GM12878 (cell line): ENCODE results near the gene SHROOM2. TPM values are rescaled to one million over a fixed set of nuclear protein-coding genes. Genes with fewer than 3 reads are reported as not detected.

Experiments
- ATAC-seq: fragments of 200-7000 bp; cut with Tn5 transposase; 3 replicates; pipeline ENCODE4 v1.9.1; 2020; ENCODE audit warnings: mild to moderate bottlenecking, moderate library complexity
- BruUV-seq: library from RNA; stranded (reverse); fragments of 400-500 nt; replicated peaks from 2 replicates; lab custom pipeline; 2021; lab: Mats Ljungman, UMichigan
- CTCF ChIA-PET: fragments of 300-600 bp; sonication (Branson Sonifier 250); formaldehyde crosslinking; extraction: SDS; loops from one replicate; lab custom pipeline; 2021; ENCODE audit warnings: inconsistent platforms; lab: Yijun Ruan, JAX
- POLR2A ChIA-PET: fragments of 350-600 bp; formaldehyde crosslinking; extraction: SDS; loops from one replicate; lab custom pipeline; 2021; ENCODE audit warnings: inconsistent platforms; lab: Charles Lee
- RAD21 ChIA-PET: fragments of 300-600 bp; sonication (Branson Sonifier 250); formaldehyde crosslinking; loops from one replicate; lab custom pipeline; 2023; ENCODE audit warnings: antibody characterized with exemption; ENCODE audit not compliant: unreplicated experiment; lab: Charles Lee
- SMC1A ChIA-PET: fragments of 300-600 bp; sonication (Branson Sonifier 250); formaldehyde crosslinking; loops from one replicate; lab custom pipeline; 2023; ENCODE audit not compliant: unreplicated experiment, uncharacterized antibody; lab: Charles Lee
- DNase-seq: peaks from one replicate; pipeline ENCODE4 v3.0.0-alpha.2; 2011; ENCODE audit warnings: low read depth, low spot score
- FAIRE-seq: peaks from 3 replicates; lab custom pipeline; 2011; peaks lifted over from hg19 to GRCh38; lab: Jason Lieb, UNC
- H2AFZ ChIP-seq: 2 replicates; pipeline ENCODE4 v1.6.0; 2011; ENCODE audit warnings: low read depth, low read length, control low read depth; ENCODE audit not compliant: control insufficient read depth
- H3K27ac ChIP-seq: 2 replicates; pipeline ENCODE4 v1.5.1; 2011; ENCODE audit warnings: control low read depth; ENCODE audit not compliant: control insufficient read depth, insufficient read depth
- H3K27me3 ChIP-seq, 2 experiments: replicated peaks in 1 of 2; 2 replicates each; pipeline versions ENCODE4 v1.6.0 to v1.6.1; 2011; ENCODE audit warnings: low read length in 1 of 2; ENCODE audit not compliant: control insufficient read depth in 2 of 2, insufficient read depth in 2 of 2
- H3K36me3 ChIP-seq, 2 experiments: 2 replicates each; pipeline ENCODE4 v1.5.1; 2011; ENCODE audit warnings: low read length in 1 of 2; ENCODE audit not compliant: control insufficient read depth in 2 of 2, insufficient read depth in 2 of 2
- H3K4me1 ChIP-seq: 2 replicates; pipeline ENCODE4 v1.6.1; 2011; ENCODE audit warnings: mild to moderate bottlenecking, low read length, moderate library complexity, mixed read lengths; ENCODE audit not compliant: control insufficient read depth, insufficient read depth
- H3K4me2 ChIP-seq: 2 replicates; pipeline ENCODE4 v1.6.0; 2011; ENCODE audit warnings: control low read depth; ENCODE audit not compliant: control insufficient read depth, insufficient read depth
- H3K4me3 ChIP-seq: fragments of 200-600 bp; sonication (generic); 2 replicates; pipeline ENCODE4 v1.5.1; 2016
- H3K79me2 ChIP-seq: 2 replicates; pipeline ENCODE4 v1.6.0; 2011; ENCODE audit warnings: low read length; ENCODE audit not compliant: control insufficient read depth, insufficient read depth
- H3K9ac ChIP-seq: 2 replicates; pipeline ENCODE4 v1.8.0; 2011; ENCODE audit warnings: low read length, control low read depth, mixed read lengths; ENCODE audit not compliant: control insufficient read depth, insufficient read depth
- H3K9me3 ChIP-seq: replicated peaks from 3 replicates; pipeline ENCODE4 v1.5.1; 2011; ENCODE audit warnings: mild to moderate bottlenecking, low read length; ENCODE audit not compliant: control insufficient read depth, insufficient read depth
- H4K20me1 ChIP-seq: 2 replicates; pipeline ENCODE4 v1.6.0; 2011; ENCODE audit not compliant: control insufficient read depth, insufficient read depth
- BCL11A ChIP-seq: IDR thresholded peaks from 2 replicates; pipeline ENCODE4 v1.6.1; 2011; ENCODE audit warnings: low read depth, low read length
- CHD2 ChIP-seq: IDR thresholded peaks from 2 replicates; pipeline ENCODE4 v1.6.1; 2011; ENCODE audit warnings: low read depth, low read length, improper control_type of control experiment, borderline replicate concordance
- CHD4 ChIP-seq: fragments of 200-600 bp; sonication (generic); IDR thresholded peaks from 2 replicates; pipeline ENCODE4 v1.6.1; 2016; ENCODE audit warnings: mild to moderate bottlenecking
- EZH2 ChIP-seq: IDR thresholded peaks from 2 replicates; pipeline ENCODE4 v1.6.1; 2012; ENCODE audit warnings: low read depth, mild to moderate bottlenecking, control low read depth, inconsistent platforms, low read length, borderline replicate concordance; ENCODE audit not compliant: control insufficient read depth
- GABPA ChIP-seq: IDR thresholded peaks from 2 replicates; pipeline ENCODE4 v1.6.1; 2014; ENCODE audit warnings: antibody characterized with exemption, low read depth, mild to moderate bottlenecking, inconsistent platforms
- JUNB ChIP-seq: IDR thresholded peaks from 2 replicates; pipeline ENCODE4 v1.6.1; 2016; ENCODE audit warnings: antibody characterized with exemption, mild to moderate bottlenecking
- NFYA ChIP-seq: IDR thresholded peaks from 2 replicates; pipeline ENCODE4 v1.6.1; 2011; ENCODE audit warnings: low read depth, mild to moderate bottlenecking, low read length, improper control_type of control experiment, borderline replicate concordance
- PAX5 ChIP-seq: IDR thresholded peaks from 2 replicates; pipeline ENCODE4 v1.6.1; 2011; ENCODE audit warnings: low read depth, low read length, borderline replicate concordance
- SIN3A ChIP-seq: IDR thresholded peaks from 2 replicates; pipeline ENCODE4 v1.6.1; 2012; ENCODE audit warnings: low read depth, low read length, improper control_type of control experiment
- SMC3 ChIP-seq: IDR thresholded peaks from 2 replicates; pipeline ENCODE4 v1.6.1; 2011; ENCODE audit warnings: low read length, improper control_type of control experiment, borderline replicate concordance
- TBL1XR1 ChIP-seq: IDR thresholded peaks from 2 replicates; pipeline ENCODE4 v1.6.1; 2012; ENCODE audit warnings: low read depth, low read length, improper control_type of control experiment
- ZZZ3 ChIP-seq: IDR thresholded peaks from 2 replicates; pipeline ENCODE4 v1.6.1; 2011; ENCODE audit warnings: low read depth; ENCODE audit not compliant: control insufficient read depth, insufficient read length
- WGBS: methylation state at CpG from one replicate; pipeline ENCODE4 v1.1.6; 2016; ENCODE audit warnings: low lambda C conversion rate; ENCODE audit not compliant: insufficient replicate concordance, insufficient coverage; ENCODE audit errors: missing lambda C conversion rate; 5-methylcytosine and 5-hydroxymethylcytosine counted together
- in situ Hi-C: fragments of 300-500 bp; cut with MboI; formaldehyde crosslinking; loops from 9 replicates; pipeline ENCODE4 v1.14.3; 2018; ENCODE audit warnings: mixed read lengths
- intact Hi-C: fragments of 100-400 bp; cut with micrococcal nuclease; formaldehyde crosslinking; loops from one replicate; pipeline ENCODE4 v1.14.2; 2022; ENCODE audit not compliant: unreplicated experiment
- polyA plus RNA-seq, 11 experiments: library from polyadenylated mRNA; depleted of rRNA in 4 of 11; unstranded in 6 of 11; stranded (reverse) in 5 of 11; fragments of >200 nt; fragmentation: Nextera tagmentation in 4 of 11; fragmentation: Illumina TruSeq in 1 of 11; extraction: Ambion mirVana in 4 of 11; extraction: Trizol in 1 of 11; gene quantifications; 1 replicate in 1 of 11; 2 replicates in 10 of 11; pipeline versions ENCODE4 v1.2.1 to v1.2.3, GENCODE V29; 2011 to 2016; ENCODE audit warnings: inconsistent platforms in 2 of 11, missing spikeins in 2 of 11, low read depth in 1 of 11
- total RNA-seq, 4 experiments: library from RNA; depleted of rRNA in 3 of 4; stranded (reverse); fragments of >200 nt in 3 of 4; fragmentation: Illumina TruSeq in 1 of 4; extraction: Trizol in 1 of 4; gene quantifications; 2 replicates each; pipeline versions ENCODE4 v1.2.1 to v1.2.3, GENCODE V29; 2013 to 2021
- TF ChIP-seq, protein P1 (sequence below): IDR thresholded peaks from 2 replicates; pipeline ENCODE4 v1.6.1; 2011; ENCODE audit warnings: low read depth, mild to moderate bottlenecking, low read length, moderate library complexity, borderline replicate concordance; ENCODE audit errors: extremely low read depth
- TF ChIP-seq, protein P2 (sequence below): fragments of 450-650 bp; conservative IDR thresholded peaks from 2 replicates; pipeline ENCODE4 v1.6.1; 2017; ENCODE audit warnings: mild to moderate bottlenecking, moderate library complexity

The SHROOM2 gene
- total and polyA plus RNA-seq, 10 of the 15 experiments (the other 5 are each of a cell fraction or from before 2014, with no cell fraction given) = under 0.01 to 0.15 (median 0.09) TPM; not detected in 2

DNA sequence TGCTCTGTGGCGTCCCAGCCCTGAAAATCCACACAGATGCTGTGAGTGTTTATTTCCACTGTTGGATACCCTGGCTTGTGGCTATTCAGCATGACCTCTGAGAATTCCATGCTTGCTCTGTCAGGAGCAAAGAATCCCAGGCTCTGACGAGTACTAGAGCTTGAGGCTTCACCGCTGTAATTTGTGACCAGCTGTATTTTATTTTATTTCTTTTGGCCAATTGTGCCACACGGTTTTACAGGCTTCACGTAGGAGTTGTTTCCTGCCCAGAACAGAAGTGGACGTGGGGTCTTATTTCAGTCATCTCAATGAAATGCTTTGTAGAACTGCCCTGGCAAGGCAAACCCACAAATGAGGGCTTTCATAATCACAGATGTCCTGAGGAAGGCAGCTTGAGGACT, 111.5 kb downstream of the SHROOM2 start:
- 35% methylated on average over 6 of the region's 6 CpGs for WGBS
- ChIA-PET CTCF (interaction anchor here (1.4 kb wide), 1 partner anchor 85 kb away, joined by 4 read pairs; no protein-coding TSS in a partner anchor), RAD21 (no interaction called here), SMC1A (interaction anchor here (1.2 kb wide), 1 partner anchor 222 kb away, joined by 3 read pairs; no protein-coding TSS in a partner anchor), POLR2A (no interaction called here)
- no peaks in the 10 kb centered on the region for H3K27me3 ChIP-seq
- H3K4me3 ChIP-seq = no peak overlapping the region
- in situ Hi-C loops (no loop called here), intact Hi-C loops (loop anchor here (2.0 kb wide), 1 partner anchor 45 kb away; no protein-coding TSS in a partner anchor)
- H3K9ac ChIP-seq = no peak overlapping the region
- no peaks in the 10 kb centered on the region for H3K36me3 ChIP-seq
- no TSS peak for BruUV-seq
- no peaks in the 10 kb centered on the region for H3K79me2 ChIP-seq
- FAIRE-seq (no peak), DNase-seq (no peak), ATAC-seq (no peak)
- no peaks in the 10 kb centered on the region for H4K20me1 ChIP-seq
- no peaks in the 10 kb centered on the region for H3K4me1 ChIP-seq
- TF ChIP-seq GABPA (no peak), SMC3 (no peak), SIN3A (no peak), NFYA (no peak), BCL11A (no peak), CHD4 (no peak), JUNB (no peak), PAX5 (no peak), EZH2 (no peak), CHD2 (no peak), ZZZ3 (no peak), TBL1XR1 (no peak)
- TF ChIP-seq, protein P1, sequence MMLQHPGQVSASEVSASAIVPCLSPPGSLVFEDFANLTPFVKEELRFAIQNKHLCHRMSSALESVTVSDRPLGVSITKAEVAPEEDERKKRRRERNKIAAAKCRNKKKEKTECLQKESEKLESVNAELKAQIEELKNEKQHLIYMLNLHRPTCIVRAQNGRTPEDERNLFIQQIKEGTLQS = no peak
- TF ChIP-seq, protein P2, sequence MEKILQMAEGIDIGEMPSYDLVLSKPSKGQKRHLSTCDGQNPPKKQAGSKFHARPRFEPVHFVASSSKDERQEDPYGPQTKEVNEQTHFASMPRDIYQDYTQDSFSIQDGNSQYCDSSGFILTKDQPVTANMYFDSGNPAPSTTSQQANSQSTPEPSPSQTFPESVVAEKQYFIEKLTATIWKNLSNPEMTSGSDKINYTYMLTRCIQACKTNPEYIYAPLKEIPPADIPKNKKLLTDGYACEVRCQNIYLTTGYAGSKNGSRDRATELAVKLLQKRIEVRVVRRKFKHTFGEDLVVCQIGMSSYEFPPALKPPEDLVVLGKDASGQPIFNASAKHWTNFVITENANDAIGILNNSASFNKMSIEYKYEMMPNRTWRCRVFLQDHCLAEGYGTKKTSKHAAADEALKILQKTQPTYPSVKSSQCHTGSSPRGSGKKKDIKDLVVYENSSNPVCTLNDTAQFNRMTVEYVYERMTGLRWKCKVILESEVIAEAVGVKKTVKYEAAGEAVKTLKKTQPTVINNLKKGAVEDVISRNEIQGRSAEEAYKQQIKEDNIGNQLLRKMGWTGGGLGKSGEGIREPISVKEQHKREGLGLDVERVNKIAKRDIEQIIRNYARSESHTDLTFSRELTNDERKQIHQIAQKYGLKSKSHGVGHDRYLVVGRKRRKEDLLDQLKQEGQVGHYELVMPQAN = no peak
- H2AFZ ChIP-seq = no peak overlapping the region
- H3K27ac ChIP-seq = no peak overlapping the region
- no peak overlapping the region for H3K4me2 ChIP-seq
- no peaks in the 10 kb centered on the region; the same call in 2 of the 3 replicates for H3K9me3 ChIP-seq
